ENCODE results near the gene RHEX.
A peak's percentile ranks its signal among the peaks of the same experiment; 100 is the strongest.

Gene RHEX

GRCh38 chr1:206100226-206100815 is 47.3 kb downstream of the RHEX start:
- no peak for DNase-seq

DNA sequence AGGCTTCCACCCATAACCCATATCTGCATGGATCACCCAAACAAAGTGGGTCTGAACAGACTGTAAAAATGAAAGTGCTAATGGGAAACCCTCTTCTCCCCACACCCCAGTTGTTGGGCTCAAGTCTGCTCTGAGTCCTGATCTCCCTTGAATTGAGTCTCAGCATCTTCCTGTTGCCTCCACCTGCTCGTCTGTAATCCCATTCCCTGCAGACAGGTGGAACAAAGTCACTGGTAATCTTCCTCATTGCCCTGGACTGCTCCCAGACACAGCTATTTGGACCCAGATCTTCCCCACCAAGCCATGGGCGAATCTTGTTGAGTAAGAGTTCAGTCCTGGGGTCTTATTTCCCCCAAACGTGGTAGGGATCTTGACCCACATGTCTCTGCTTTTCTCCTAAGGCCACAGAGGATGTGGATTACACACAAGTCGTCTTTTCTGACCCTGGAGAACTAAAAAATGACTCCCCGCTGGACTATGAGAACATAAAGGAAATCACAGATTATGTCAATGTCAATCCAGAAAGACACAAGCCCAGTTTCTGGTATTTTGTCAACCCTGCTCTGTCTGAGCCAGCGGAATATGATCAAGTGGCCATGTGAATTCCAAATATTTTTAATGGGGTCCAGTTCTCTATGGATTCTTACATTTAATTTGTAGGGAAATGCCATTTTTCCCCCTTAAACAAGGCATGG is 48.5 kb downstream of the RHEX start:
- no peak for DNase-seq

- no peak for DNase-seq
These were observed 49.4 kb downstream of the RHEX start for GRCh38 chr1:206102292-206102936.

DNA sequence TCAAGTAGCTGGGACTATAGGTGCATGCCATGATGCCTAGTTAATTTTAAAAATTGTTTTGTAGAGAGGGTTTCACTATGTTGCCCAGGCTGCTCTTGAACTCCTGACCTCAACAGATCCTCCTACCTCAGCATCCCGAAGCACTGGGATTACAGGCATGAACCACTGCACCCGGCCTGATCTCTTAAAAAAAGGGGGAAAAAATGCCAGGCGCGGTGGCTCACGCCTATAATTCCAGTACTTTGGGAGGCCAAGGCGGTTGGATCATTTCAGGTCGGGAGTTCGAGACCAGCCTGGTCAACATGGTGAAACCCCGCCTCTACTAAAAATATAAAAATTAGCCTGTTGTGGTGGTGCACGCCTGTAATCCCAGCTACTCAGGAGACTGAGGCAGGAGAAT is 51.0 kb downstream of the RHEX start:
- no peak for DNase-seq

- DNase-seq, result no peak
These were observed 52.6 kb downstream of the RHEX start for GRCh38 chr1:206105464-206105995.

DNA sequence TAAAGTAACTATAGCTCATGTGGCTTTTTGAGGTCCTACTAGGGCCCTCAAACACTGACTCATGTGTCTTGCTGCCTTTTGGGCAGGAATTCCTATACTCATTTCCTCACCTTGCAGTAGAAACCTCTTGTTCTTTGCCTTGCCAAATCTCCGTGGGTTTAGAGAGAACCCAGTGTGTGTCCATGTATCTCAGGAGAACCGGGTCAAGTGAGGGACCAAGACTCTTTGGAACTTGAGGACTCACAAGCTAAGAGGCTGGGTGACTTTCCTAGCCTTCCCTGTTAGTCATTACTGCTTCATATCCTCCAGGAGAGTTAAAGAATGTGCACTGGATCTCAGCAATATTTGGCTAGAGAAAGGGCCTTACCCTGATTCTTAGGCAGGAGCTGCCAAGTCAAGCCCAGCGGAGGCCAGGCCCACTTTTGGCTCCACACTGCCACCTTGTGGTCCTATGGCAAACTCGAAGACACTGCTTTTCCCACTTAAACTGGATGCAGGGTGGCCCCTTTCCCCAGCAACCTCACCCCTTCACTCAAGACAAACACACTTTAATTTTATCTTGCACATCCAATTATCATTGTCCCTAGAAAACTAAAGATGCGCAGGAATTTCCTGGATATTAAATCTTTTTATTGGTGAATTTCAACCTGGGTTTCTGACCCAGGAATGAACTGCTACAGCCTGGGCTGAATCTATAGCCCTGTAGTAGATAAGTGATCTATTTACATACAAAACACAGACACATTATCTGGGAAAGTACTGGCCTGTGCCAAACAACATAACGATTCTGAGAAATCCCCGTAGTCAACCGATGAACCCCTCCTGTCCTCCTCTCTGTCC is 53.6 kb downstream of the RHEX start:
- DNase-seq, result peak; percentile 67

GRCh38 chr1:206107168-206107544 is 54.2 kb downstream of the RHEX start:
- no peak for DNase-seq

- no peak for DNase-seq
These were observed 55.7 kb downstream of the RHEX start for GRCh38 chr1:206108635-206109034.

DNA sequence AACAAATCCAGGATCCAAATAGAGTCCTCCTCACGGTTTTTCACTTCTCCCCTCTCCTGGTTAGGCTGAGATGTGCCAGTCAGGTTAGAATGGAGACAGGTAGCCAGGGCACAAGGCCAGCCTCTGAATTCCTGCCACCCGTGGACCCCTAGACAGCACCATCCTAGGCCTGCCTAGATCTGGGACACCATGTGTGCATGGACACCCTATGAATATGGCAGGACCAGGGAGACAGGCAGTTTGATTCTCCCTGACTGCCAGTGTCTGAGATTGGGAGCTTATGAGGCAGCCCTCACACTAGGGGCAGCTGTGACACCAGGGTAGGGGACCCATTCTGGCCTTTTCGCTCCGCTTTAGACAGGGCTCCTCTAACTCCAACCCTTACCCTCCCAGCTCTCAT is 56.7 kb downstream of the RHEX start:
- no peak for DNase-seq

GRCh38 chr1:206110161-206110560 is 57.2 kb downstream of the RHEX start:
- DNase-seq, result no peak

GRCh38 chr1:206110820-206111219 is 57.8 kb downstream of the RHEX start:
- DNase-seq, result no peak

- DNase-seq, result no peak
These were observed 58.4 kb downstream of the RHEX start for GRCh38 chr1:206111271-206111927.

DNA sequence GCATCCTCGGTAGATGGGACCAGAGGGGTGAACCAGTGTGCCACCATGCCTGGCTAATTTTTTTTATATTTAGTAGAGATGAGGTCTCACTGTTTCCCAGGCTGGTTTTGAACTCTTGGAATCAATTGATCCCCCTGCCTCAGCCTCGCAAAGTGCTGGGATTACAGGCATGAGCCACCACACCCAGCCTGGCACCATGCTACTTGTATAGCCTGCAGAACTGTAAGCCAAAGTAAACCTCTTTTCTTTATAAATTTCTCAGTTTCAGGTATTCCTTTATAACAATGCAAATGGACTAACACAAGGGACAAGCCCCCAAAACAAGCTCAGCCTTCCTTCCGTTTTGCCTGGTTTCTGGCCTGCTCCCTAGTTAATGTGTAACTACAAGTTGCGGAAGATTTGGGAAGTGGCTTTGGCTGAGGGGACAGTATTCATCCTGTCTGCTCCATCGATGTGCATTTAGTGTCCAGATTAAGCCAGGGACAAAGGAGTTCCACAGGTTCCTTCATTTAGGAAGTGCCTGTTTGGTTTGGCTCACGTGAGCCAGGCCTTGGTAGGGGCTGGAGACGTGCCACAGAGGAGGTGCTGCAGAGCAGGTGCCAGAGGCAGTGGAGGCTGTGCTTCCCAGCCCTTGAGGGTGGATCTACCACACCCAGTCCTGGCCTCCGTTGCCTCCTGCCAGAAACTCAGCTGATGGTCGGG is 59.8 kb downstream of the RHEX start:
- DNase-seq, result no peak

- DNase-seq, result no peak
These were observed 62.0 kb downstream of the RHEX start for GRCh38 chr1:206114692-206115640.

DNA sequence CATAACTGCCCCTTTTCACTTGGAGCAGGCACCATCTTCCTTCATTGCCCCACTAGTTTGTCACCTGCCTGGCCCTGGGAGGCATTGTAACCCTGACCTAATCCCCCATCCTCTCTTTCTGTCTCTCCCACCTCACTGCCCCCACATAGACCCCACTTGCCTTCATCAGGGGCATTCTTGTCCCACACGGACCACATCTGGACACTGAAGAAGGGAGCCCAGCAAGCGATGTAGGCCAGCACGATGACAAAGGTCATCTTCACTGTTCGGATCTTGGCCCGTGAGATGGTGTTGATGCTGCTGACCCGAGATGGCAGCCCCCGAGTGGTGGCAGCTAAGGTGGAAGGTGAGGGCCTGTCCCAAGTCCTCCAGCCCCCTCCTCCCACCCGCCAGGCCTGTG is 62.8 kb downstream of the RHEX start:
- DNase-seq, result no peak

DNA sequence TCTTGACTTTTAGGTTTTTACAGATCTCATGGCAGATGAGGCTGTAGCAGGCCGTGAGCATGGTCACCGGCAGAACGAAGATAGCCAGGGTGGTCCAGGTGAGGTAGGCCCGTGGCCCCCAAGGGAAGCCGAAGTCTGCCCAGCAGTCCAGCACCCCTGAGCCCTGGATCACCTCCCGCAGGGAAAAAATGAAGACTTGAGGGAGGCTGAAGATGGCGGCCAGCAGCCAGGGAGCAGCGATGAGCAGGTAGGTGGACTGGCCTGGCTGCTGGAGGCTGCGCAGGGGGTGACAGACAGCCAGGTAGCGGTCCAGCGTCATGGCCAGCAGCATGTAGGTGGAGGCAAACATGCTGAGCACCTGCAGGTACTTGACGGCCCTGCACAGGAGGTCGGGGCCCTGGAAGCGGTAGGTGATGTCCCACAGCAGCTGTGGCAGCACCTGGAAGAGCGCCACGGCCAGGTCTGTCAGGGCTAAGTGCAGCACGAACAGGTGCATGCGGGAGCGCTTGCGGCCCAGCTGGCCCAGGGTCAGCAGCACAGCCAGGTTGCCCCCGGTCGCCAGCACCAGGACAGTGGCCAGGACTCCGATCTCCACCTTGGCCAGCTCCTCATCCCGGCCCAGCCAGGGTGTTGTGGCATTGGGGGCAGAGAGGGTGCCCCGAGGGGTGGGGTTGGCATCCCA is 63.4 kb downstream of the RHEX start:
- peak; percentile 30 for DNase-seq

GRCh38 chr1:206116873-206117150 is 63.8 kb downstream of the RHEX start:
- DNase-seq, result no peak

GRCh38 chr1:206117151-206117948 is 64.4 kb downstream of the RHEX start, which contains the start of gene AVPR1B:
AVPR1B (minus strand) TSS chr1:206117388; CDS start chr1:206116890, 498 bp downstream.
- peak; percentile 86 for DNase-seq

- DNase-seq, result no peak
These were observed 67.4 kb downstream of the RHEX start for GRCh38 chr1:206120406-206120805.

DNA sequence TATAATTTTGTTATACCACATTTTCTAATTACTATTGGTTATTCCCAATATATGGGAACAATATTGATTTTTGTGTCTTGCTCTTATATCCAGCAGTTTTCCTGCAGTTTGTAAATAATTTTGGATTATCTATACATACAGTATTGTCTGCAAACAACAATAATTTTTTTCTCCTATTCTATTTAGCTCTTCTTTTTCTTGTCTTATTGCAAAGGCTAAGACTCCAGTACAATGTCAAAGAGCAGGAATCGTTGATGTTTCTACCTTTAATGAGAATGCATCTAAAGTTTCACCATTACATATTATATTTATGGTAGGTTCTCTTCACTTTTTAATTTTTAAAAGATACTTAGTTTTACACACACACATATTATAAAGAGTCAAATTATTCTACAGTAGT is 68.3 kb downstream of the RHEX start:
- no peak for DNase-seq

All from NCI-H1105 treated with DMSO at 0.1 percent for 48 hours (cell line).